K562 (cell line): ENCODE measurements around the gene RBFOX1. TPM values are rescaled to one million over a fixed set of nuclear protein-coding genes. Genes with fewer than 3 reads are reported as not detected.

ENCODE experiments used
- ATAC-seq: fragments of 200-7000 bp; cut with Tn5 transposase; 3 replicates; pipeline ENCODE4 v1.9.1; 2020; ENCODE audit warnings: moderate library complexity
- BruUV-seq: library from RNA; stranded (reverse); fragments of 400-500 nt; replicated peaks from 2 replicates; lab custom pipeline; 2021; lab: Mats Ljungman, UMichigan
- CTCF ChIA-PET: fragments of 300-600 bp; formaldehyde crosslinking; extraction: SDS; loops from one replicate; lab custom pipeline; 2021; ENCODE audit warnings: low intra/inter-chr PET ratio; lab: Yijun Ruan, JAX
- POLR2A ChIA-PET: fragments of 300-600, 350-650 bp; sonication (Branson Sonifier 250); formaldehyde crosslinking; extraction: SDS; loops from one replicate; lab custom pipeline; 2021; ENCODE audit warnings: antibody characterized with exemption, inconsistent platforms; lab: Yijun Ruan, JAX
- DNase-seq, 4 experiments: peaks; one replicate each; pipeline versions ENCODE4 v3.0.0 to v3.0.0-alpha.2; 2011 to 2018; ENCODE audit warnings: low spot score in 3 of 4, mixed read lengths in 3 of 4; ENCODE audit errors: extremely low read depth in 1 of 4
- FAIRE-seq: peaks from 2 replicates; lab custom pipeline; 2011; peaks lifted over from hg19 to GRCh38; lab: Jason Lieb, UNC
- H2AFZ ChIP-seq: 2 replicates; pipeline ENCODE4 v1.6.0; 2011; ENCODE audit warnings: low read depth, low read length, control low read depth, inconsistent platforms
- H3K27ac ChIP-seq: fragments of 200-600 bp; 3 replicates; pipeline ENCODE4 v1.8.0; 2011; ENCODE audit warnings: low read depth, mild to moderate bottlenecking, control low read depth, inconsistent platforms, low read length, moderate library complexity, mixed read lengths; ENCODE audit errors: extremely low read depth
- H3K27me3 ChIP-seq, 2 experiments: fragments of 300-600 bp in 1 of 2; 2 replicates in 1 of 2; 3 replicates in 1 of 2; pipeline versions ENCODE4 v1.6.0 to v1.8.0; 2011; ENCODE audit warnings: inconsistent platforms in 2 of 2, low read length in 2 of 2, mild to moderate bottlenecking in 1 of 2, mixed read lengths in 1 of 2, moderate library complexity in 1 of 2; ENCODE audit not compliant: control insufficient read depth in 2 of 2, insufficient read depth in 2 of 2
- H3K36me3 ChIP-seq: fragments of 300-600 bp; 3 replicates; pipeline ENCODE4 v1.8.0; 2011; ENCODE audit warnings: mild to moderate bottlenecking, low read length, inconsistent platforms; ENCODE audit not compliant: control insufficient read depth, insufficient read depth
- H3K4me1 ChIP-seq, 2 experiments: fragments of 200-600 bp in 1 of 2; replicated peaks in 1 of 2; 2 replicates in 1 of 2; 3 replicates in 1 of 2; pipeline versions ENCODE4 v1.5.1 to v1.8.0; 2011; ENCODE audit warnings: inconsistent platforms in 2 of 2, low read length in 2 of 2, mild to moderate bottlenecking in 1 of 2, mixed read lengths in 1 of 2, moderate library complexity in 1 of 2; ENCODE audit not compliant: control insufficient read depth in 2 of 2, insufficient read depth in 2 of 2
- H3K4me2 ChIP-seq: 2 replicates; pipeline ENCODE4 v1.6.1; 2011; ENCODE audit warnings: low read length, control low read depth, inconsistent platforms, mixed read lengths; ENCODE audit not compliant: insufficient read depth
- H3K4me3 ChIP-seq: fragments of 200-600 bp; sonication (generic), shearing (Covaris generic); 2 replicates; pipeline ENCODE4 v1.5.1; 2016; ENCODE audit warnings: control low read depth, inconsistent platforms
- H3K79me2 ChIP-seq: fragments of 200-600 bp; 3 replicates; pipeline ENCODE4 v1.8.0; 2011; ENCODE audit warnings: low read length, inconsistent platforms; ENCODE audit not compliant: control insufficient read depth, insufficient read depth
- H3K9ac ChIP-seq, 2 experiments: 2 replicates each; pipeline versions ENCODE4 v1.6.0 to v1.6.1; 2011; ENCODE audit warnings: low read depth in 2 of 2, low read length in 2 of 2, control low read depth in 1 of 2, inconsistent platforms in 1 of 2, mild to moderate bottlenecking in 1 of 2, mixed read lengths in 1 of 2; ENCODE audit not compliant: insufficient read depth in 1 of 2
- H3K9me1 ChIP-seq: one replicate; pipeline ENCODE4 v1.6.0; 2011; ENCODE audit warnings: inconsistent platforms, mild to moderate bottlenecking, low read length, moderate library complexity; ENCODE audit not compliant: control insufficient read depth, insufficient read depth
- H3K9me3 ChIP-seq: replicated peaks from 2 replicates; pipeline ENCODE4 v1.5.1; 2011; ENCODE audit warnings: low read depth, low read length, inconsistent platforms; ENCODE audit not compliant: control insufficient read depth, insufficient read depth
- H4K20me1 ChIP-seq: replicated peaks from 2 replicates; pipeline ENCODE4 v1.6.1; 2011; ENCODE audit warnings: low read length, inconsistent platforms, mixed read lengths; ENCODE audit not compliant: control insufficient read depth, insufficient read depth
- LCOR ChIP-seq: sonication (generic); formaldehyde crosslinking; IDR thresholded peaks from 2 replicates; pipeline ENCODE4 v1.8.0; 2022; ENCODE audit warnings: mild to moderate bottlenecking, missing genetic modification reagents
- NR2C2 ChIP-seq, 2 experiments: fragments of 200-800 bp in 1 of 2; sonication (Bioruptor generic) in 1 of 2; sonication (generic) in 1 of 2; formaldehyde crosslinking in 1 of 2; IDR thresholded peaks; 2 replicates each; pipeline versions ENCODE4 v1.6.1 to v1.8.0; 2016 to 2022; ENCODE audit warnings: mild to moderate bottlenecking in 1 of 2, missing compliant biosample characterization in 1 of 2, missing genetic modification characterization in 1 of 2, missing genetic modification reagents in 1 of 2
- SMAD4 ChIP-seq: fragments of 250-450 bp; sonication (Bioruptor Pico); conservative IDR thresholded peaks from 2 replicates; pipeline ENCODE4 v1.8.0; 2021; ENCODE audit warnings: inconsistent platforms, mild to moderate bottlenecking, moderate library complexity
- THRAP3 ChIP-seq: fragments of 450-650 bp; IDR thresholded peaks from 2 replicates; pipeline ENCODE4 v1.6.1; 2016; ENCODE audit warnings: mild to moderate bottlenecking, inconsistent platforms, borderline replicate concordance
- ZFP30 ChIP-seq: fragments of 250-450 bp; sonication (Bioruptor Pico); IDR thresholded peaks from 2 replicates; pipeline ENCODE4 v1.8.0; 2022; ENCODE audit warnings: moderate library complexity, mild to moderate bottlenecking, inconsistent platforms, borderline replicate concordance
- ZNF778 ChIP-seq: fragments of 450-650 bp; formaldehyde crosslinking; IDR thresholded peaks from 2 replicates; pipeline ENCODE4 v1.4.0; 2020; ENCODE audit warnings: mild to moderate bottlenecking, moderate library complexity
- WGBS: fragments of 100-300 bp; shearing (Covaris generic); methylation state at CpG from one replicate; pipeline ENCODE4 v1.1.6; 2016; ENCODE audit warnings: low coverage, mixed read lengths; ENCODE audit not compliant: insufficient coverage; ENCODE audit errors: missing lambda C conversion rate; 5-methylcytosine and 5-hydroxymethylcytosine counted together
- in situ Hi-C: fragments of 300-500 bp; cut with MboI; formaldehyde crosslinking; loops from 4 replicates; pipeline ENCODE4 v1.15.0; 2018; ENCODE audit warnings: inconsistent platforms, mixed read lengths
- intact Hi-C: fragments of 100-400 bp; cut with micrococcal nuclease; formaldehyde crosslinking; loops from 2 replicates; pipeline ENCODE4 v1.14.2; 2022
- polyA plus RNA-seq, 8 experiments: library from polyadenylated mRNA; depleted of rRNA in 4 of 8; stranded (reverse) in 5 of 8; unstranded in 3 of 8; fragments of >200 nt; fragmentation: Nextera tagmentation in 2 of 8; fragmentation: Illumina TruSeq in 1 of 8; extraction: Ambion mirVana in 2 of 8; extraction: Trizol in 1 of 8; gene quantifications; 2 replicates each; pipeline versions ENCODE4 v1.2.1 to v1.2.3, GENCODE V29; 2011 to 2014; ENCODE audit warnings: inconsistent platforms in 1 of 8, missing spikeins in 1 of 8
- total RNA-seq, 7 experiments: library from RNA; depleted of rRNA in 6 of 7; stranded (reverse); fragments of >200 nt in 6 of 7; fragmentation: Illumina TruSeq in 2 of 7; extraction: Trizol in 2 of 7; gene quantifications; 2 replicates each; pipeline versions ENCODE4 v1.2.1 to v1.2.3, GENCODE V29; 2011 to 2021; ENCODE audit warnings: low replicate concordance in 1 of 7
- TF ChIP-seq, protein P1 (sequence below): sonication (generic); formaldehyde crosslinking; IDR thresholded peaks from 2 replicates; pipeline ENCODE4 v1.9.0; 2022; ENCODE audit warnings: mild to moderate bottlenecking, missing genetic modification reagents
- TF ChIP-seq, protein P2 (sequence below), 2 experiments: IDR thresholded peaks in 1 of 2; conservative IDR thresholded peaks in 1 of 2; 2 replicates each; pipeline ENCODE4 v1.6.1; 2016; ENCODE audit warnings: low read depth in 2 of 2, mild to moderate bottlenecking in 1 of 2, missing compliant biosample characterization in 1 of 2, missing genetic modification characterization in 1 of 2, moderate library complexity in 1 of 2
- TF ChIP-seq, protein P3 (sequence below), 2 experiments: fragments of 450-650 bp; conservative IDR thresholded peaks; 2 replicates each; pipeline ENCODE4 v1.6.1; 2017; ENCODE audit warnings: mild to moderate bottlenecking in 2 of 2, moderate library complexity in 2 of 2
- TF ChIP-seq, protein P4 (sequence below): fragments of 450-650 bp; IDR thresholded peaks from 2 replicates; pipeline ENCODE4 v1.6.1; 2016; ENCODE audit warnings: antibody characterized with exemption

Gene RBFOX1
- total and polyA plus RNA-seq, 9 of the 15 experiments (the other 6 are each of a cell fraction or from before 2014, with no cell fraction given), result 0.03 TPM; not detected in 8

DNA sequence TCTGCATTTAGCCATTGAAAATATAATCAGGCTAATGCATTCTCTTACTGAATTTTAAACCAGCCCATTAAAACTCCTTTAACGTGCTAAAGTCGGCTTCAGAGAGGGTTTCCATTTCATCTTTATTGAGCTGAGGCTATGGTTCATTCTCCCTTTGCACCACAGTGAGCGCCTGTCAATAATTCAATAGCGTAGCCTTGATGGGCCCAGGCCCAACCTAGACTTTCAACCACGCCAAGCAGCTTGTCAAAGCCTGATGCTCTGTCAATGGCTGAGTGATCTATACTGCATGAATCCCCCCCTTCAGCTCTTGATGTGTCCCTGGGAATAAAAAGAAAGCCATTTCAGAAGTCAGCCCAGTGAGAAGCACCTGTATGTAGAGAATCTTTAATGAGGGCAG lies 106.0 kb downstream of the RBFOX1 start:
- H4K20me1 ChIP-seq, result no peaks in the 10 kb centered on the region
- ATAC-seq (no peak), DNase-seq (no peak)
- H2AFZ ChIP-seq, result no peak overlapping the region
- H3K9me3 ChIP-seq, result no peaks in the 10 kb centered on the region
- ChIA-PET CTCF (no interaction called here), POLR2A (no interaction called here)
- WGBS, result 0% methylated on average over 5 of the region's 5 CpGs
- H3K4me2 ChIP-seq, result no peak overlapping the region
- no peak overlapping the region for H3K9ac ChIP-seq
- no peak overlapping the region for H3K4me3 ChIP-seq
- H3K4me1 ChIP-seq, result no peaks in the 10 kb centered on the region
- no peaks in the 10 kb centered on the region for H3K79me2 ChIP-seq
- no peak overlapping the region for H3K27ac ChIP-seq
- in situ Hi-C loops, result no loop called here
- TF ChIP-seq ZFP30 (CRISPR knock-in tag) (no peak), ZNF778 (CRISPR knock-in tag) (no peak), SMAD4 (CRISPR knock-in tag) (no peak), LCOR (CRISPR knock-in tag) (no peak), THRAP3 (no peak), NR2C2 (CRISPR knock-in tag; IDR thresholded peaks at IDR 0.05) (no peak), NR2C2 (tag; IDR thresholded peaks at IDR 0.05) (no peak)
- TF ChIP-seq, protein P1, sequence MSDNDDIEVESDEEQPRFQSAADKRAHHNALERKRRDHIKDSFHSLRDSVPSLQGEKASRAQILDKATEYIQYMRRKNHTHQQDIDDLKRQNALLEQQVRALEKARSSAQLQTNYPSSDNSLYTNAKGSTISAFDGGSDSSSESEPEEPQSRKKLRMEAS (CRISPR knock-in tag), result no peak
- TF ChIP-seq, protein P2, sequence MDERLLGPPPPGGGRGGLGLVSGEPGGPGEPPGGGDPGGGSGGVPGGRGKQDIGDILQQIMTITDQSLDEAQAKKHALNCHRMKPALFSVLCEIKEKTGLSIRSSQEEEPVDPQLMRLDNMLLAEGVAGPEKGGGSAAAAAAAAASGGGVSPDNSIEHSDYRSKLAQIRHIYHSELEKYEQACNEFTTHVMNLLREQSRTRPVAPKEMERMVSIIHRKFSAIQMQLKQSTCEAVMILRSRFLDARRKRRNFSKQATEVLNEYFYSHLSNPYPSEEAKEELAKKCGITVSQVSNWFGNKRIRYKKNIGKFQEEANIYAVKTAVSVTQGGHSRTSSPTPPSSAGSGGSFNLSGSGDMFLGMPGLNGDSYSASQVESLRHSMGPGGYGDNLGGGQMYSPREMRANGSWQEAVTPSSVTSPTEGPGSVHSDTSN (CRISPR knock-in tag; IDR thresholded peaks at IDR 0.05; ENCODE audit: low read depth), result no peak
- TF ChIP-seq, protein P2 (tag; conservative IDR thresholded peaks at IDR 0.05; ENCODE audit: low read depth), result no peak
- TF ChIP-seq, protein P3, sequence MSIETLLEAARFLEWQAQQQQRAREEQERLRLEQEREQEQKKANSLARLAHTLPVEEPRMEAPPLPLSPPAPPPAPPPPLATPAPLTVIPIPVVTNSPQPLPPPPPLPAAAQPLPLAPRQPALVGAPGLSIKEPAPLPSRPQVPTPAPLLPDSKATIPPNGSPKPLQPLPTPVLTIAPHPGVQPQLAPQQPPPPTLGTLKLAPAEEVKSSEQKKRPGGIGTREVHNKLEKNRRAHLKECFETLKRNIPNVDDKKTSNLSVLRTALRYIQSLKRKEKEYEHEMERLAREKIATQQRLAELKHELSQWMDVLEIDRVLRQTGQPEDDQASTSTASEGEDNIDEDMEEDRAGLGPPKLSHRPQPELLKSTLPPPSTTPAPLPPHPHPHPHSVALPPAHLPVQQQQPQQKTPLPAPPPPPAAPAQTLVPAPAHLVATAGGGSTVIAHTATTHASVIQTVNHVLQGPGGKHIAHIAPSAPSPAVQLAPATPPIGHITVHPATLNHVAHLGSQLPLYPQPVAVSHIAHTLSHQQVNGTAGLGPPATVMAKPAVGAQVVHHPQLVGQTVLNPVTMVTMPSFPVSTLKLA (conservative IDR thresholded peaks at IDR 0.05), result no peak
- TF ChIP-seq, protein P4, sequence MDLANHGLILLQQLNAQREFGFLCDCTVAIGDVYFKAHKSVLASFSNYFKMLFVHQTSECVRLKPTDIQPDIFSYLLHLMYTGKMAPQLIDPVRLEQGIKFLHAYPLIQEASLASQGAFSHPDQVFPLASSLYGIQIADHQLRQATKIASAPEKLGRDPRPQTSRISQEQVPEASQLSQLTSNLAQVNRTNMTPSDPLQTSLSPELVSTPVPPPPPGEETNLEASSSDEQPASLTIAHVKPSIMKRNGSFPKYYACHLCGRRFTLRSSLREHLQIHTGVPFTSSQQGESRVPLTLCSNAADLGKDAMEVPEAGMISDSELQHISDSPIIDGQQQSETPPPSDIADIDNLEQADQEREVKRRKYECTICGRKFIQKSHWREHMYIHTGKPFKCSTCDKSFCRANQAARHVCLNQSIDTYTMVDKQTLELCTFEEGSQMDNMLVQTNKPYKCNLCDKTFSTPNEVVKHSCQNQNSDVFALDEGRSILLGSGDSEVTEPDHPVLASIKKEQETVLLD, result no peak
- TF ChIP-seq, all 486 proteins: peak for 0
- intact Hi-C loops, result no loop called here
- BruUV-seq, result no TSS peak
- Histone ChIP-seq H3K27me3 (peaks cover 2 to 9% of the 10 kb centered on the region in 2 experiments; a peak in 2 of 5 replicates), H3K36me3 (no peaks in the 10 kb centered on the region), H3K9me1 (no peaks in the 10 kb centered on the region)
- no peak for FAIRE-seq
